ENCODE measurements around the gene ABCC10. TPM values are rescaled to one million over a fixed set of nuclear protein-coding genes. Genes with fewer than 3 reads are reported as not detected.

ABCC10 gene
- total RNA-seq, 1 experiment from 2014 or later, result 25.5 TPM

- TF ChIP-seq TEAD4 (CRISPR knock-in tag; IDR thresholded peaks at IDR 0.05) (no peak), SMAD3 (CRISPR knock-in tag; IDR thresholded peaks at IDR 0.05; ENCODE audit: borderline replicate concordance) (no peak), FOXP4 (CRISPR knock-in tag; IDR thresholded peaks at IDR 0.05) (no peak), NFE2L1 (CRISPR knock-in tag; IDR thresholded peaks at IDR 0.05) (no peak), ATF6 (CRISPR knock-in tag; IDR thresholded peaks at IDR 0.05) (no peak), ZNF512 (CRISPR knock-in tag; IDR thresholded peaks at IDR 0.05; ENCODE audit: borderline replicate concordance) (no peak), ATF2 (CRISPR knock-in tag; IDR thresholded peaks at IDR 0.05; ENCODE audit: borderline replicate concordance, low read depth) (no peak), JUN (CRISPR knock-in tag; IDR thresholded peaks at IDR 0.05) (no peak), NFYB (CRISPR knock-in tag; conservative IDR thresholded peaks at IDR 0.05; ENCODE audit: low read depth) (no peak), MAX (CRISPR knock-in tag; IDR thresholded peaks at IDR 0.05) (peak; percentile 67), GTF2I (CRISPR knock-in tag; conservative IDR thresholded peaks at IDR 0.05) (no peak), GRHL2 (CRISPR knock-in tag; IDR thresholded peaks at IDR 0.05; ENCODE audit: insufficient replicate concordance, severe bottlenecking) (no peak), ETV6 (CRISPR knock-in tag; IDR thresholded peaks at IDR 0.05) (no peak), ATF1 (CRISPR knock-in tag; IDR thresholded peaks at IDR 0.05) (no peak), ESRRA (CRISPR knock-in tag; IDR thresholded peaks at IDR 0.05; ENCODE audit: borderline replicate concordance) (no peak), FOXP1 (CRISPR knock-in tag; IDR thresholded peaks at IDR 0.05; ENCODE audit: borderline replicate concordance) (peak; percentile 71; the same call in 1 of the 2 replicates), KAT7 (CRISPR knock-in tag; IDR thresholded peaks at IDR 0.05; ENCODE audit: borderline replicate concordance) (no peak), AR (CRISPR knock-in tag; IDR thresholded peaks at IDR 0.05) (no peak), ZNF281 (CRISPR knock-in tag; IDR thresholded peaks at IDR 0.05) (no peak), OVOL2 (CRISPR knock-in tag; IDR thresholded peaks at IDR 0.05; ENCODE audit: borderline replicate concordance) (no peak), USF1 (CRISPR knock-in tag; IDR thresholded peaks at IDR 0.05) (no peak), ZNF396 (CRISPR knock-in tag; IDR thresholded peaks at IDR 0.05; ENCODE audit: borderline replicate concordance) (no peak), GABPB1 (CRISPR knock-in tag; IDR thresholded peaks at IDR 0.05) (peak; percentile 56; the same call in 1 of the 2 replicates), NR1H2 (CRISPR knock-in tag; IDR thresholded peaks at IDR 0.05) (no peak)
Measured at GRCh38 chr6:43454696-43455530, 27.6 kb downstream of the ABCC10 start (continued).
